ENCODE results near the gene PSMD3.

The PSMD3 gene

DNA sequence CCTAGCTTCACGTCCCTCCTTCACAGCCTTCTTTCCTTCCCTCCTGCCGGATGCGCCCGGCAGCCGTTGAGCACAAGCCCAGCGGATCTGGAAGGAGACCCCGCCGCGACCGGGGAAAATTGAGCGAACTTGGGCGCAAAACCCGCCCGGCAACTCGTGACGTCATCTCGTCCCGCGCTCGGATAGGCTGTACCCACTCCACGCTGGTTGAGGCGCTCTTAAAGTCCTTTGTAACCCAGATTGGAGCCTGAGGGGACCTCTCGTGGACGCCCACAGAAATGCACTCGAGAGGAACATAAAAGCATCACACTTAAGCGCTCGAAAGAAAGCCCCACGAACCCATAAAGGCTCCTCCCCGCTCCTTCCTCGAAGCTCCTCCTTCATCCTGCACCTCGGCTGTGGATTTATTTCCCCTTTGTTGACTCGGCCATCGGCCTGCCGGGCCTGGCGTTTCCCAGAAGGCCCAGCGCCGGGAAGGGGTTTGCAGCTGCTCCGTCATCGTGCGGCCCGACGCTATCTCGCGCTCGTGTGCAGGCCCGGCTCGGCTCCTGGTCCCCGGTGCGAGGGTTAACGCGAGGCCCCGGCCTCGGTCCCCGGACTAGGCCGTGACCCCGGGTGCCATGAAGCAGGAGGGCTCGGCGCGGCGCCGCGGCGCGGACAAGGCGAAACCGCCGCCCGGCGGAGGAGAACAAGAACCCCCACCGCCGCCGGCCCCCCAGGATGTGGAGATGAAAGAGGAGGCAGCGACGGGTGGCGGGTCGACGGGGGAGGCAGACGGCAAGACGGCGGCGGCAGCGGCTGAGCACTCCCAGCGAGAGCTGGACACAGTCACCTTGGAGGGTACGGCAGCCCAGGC is at the start of gene PSMD3:
Gene PSMD3 (plus strand): TSS at position 457 of the 856 bp plus-strand sequence. CDS start 164 bp downstream, at position 621.
- H3K4me3 ChIP-seq (ENCODE audit: low read depth, low read length) = peak within 1 kb of the TSS; percentile 79
- TF ChIP-seq, protein P1, sequence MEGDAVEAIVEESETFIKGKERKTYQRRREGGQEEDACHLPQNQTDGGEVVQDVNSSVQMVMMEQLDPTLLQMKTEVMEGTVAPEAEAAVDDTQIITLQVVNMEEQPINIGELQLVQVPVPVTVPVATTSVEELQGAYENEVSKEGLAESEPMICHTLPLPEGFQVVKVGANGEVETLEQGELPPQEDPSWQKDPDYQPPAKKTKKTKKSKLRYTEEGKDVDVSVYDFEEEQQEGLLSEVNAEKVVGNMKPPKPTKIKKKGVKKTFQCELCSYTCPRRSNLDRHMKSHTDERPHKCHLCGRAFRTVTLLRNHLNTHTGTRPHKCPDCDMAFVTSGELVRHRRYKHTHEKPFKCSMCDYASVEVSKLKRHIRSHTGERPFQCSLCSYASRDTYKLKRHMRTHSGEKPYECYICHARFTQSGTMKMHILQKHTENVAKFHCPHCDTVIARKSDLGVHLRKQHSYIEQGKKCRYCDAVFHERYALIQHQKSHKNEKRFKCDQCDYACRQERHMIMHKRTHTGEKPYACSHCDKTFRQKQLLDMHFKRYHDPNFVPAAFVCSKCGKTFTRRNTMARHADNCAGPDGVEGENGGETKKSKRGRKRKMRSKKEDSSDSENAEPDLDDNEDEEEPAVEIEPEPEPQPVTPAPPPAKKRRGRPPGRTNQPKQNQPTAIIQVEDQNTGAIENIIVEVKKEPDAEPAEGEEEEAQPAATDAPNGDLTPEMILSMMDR (IDR thresholded peaks at IDR 0.05; ENCODE audit: borderline replicate concordance, insufficient read depth, low read depth, low read length) = peak; percentile 70

DNA sequence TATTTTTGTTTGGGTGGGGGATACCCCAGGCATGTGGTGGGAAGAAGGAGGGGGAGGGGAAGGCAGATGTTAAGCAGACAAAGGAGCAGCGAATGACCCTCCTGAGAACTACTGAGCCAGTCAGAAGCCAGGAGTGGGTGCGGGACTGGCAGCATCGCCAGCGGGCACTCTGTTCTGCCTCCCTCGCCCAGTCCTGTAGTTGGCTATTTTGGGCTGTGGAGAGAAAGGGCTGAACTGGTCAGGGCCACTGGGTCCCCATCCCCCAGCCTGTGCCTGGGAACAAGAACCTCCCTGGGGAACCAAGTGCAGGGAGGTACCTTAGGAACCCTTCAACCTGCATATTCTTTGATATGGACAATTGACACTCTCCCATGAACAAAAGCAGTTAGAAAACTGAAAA is 46.7 kb upstream of the PSMD3 start:
- TF ChIP-seq, protein P1 (IDR thresholded peaks at IDR 0.05; ENCODE audit: borderline replicate concordance, insufficient read depth, low read depth, low read length) = no peak
- H3K4me3 ChIP-seq (ENCODE audit: low read depth, low read length) = no peak overlapping the region

DNA sequence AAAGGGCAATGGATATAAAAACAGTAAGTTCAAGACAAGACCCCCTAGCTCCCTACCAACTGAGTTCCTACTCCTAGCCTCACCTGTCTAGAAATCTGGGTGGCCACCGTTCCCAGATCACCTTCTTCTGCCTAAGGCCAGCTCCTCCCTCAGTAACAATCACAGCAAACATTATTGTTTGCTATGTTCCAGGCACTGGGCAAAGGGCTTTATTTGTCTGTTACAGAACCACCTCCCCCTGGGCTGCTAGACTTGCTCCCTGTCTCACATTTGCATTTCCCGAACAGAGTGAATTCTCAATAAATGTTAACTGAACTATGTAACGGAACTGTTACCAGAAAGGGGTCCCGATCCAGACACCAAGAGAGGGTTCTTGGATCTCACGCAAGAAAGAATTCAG is 46.3 kb upstream of the PSMD3 start:
- TF ChIP-seq, protein P1 (IDR thresholded peaks at IDR 0.05; ENCODE audit: borderline replicate concordance, insufficient read depth, low read depth, low read length) = no peak

DNA sequence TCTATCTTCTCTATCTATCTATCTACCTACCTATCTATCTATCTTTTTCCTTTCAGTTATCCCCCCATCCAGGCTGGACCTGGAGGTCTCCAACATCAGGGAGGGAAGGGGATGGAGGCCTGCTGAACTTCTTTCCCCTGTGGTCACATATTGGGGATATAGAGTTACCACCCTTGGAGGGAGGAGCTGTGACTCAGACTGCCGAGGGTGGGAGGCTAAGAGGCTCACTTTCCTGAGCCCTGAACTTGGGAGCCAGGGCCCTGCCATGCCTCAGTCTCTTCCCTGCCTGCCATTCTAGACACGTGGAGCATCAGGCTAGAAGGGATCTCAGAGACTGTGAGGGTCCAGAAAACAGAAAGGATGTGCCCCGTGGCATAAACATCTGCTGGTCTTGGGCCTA is 44.7 kb upstream of the PSMD3 start:
- TF ChIP-seq, protein P1 (IDR thresholded peaks at IDR 0.05; ENCODE audit: borderline replicate concordance, insufficient read depth, low read depth, low read length) = no peak
- no peak overlapping the region for H3K4me3 ChIP-seq (ENCODE audit: low read depth, low read length)

More for the DNA sequence above, 46.3 kb upstream of the PSMD3 start:
- no peak overlapping the region for H3K4me3 ChIP-seq (ENCODE audit: low read depth, low read length)

DNA sequence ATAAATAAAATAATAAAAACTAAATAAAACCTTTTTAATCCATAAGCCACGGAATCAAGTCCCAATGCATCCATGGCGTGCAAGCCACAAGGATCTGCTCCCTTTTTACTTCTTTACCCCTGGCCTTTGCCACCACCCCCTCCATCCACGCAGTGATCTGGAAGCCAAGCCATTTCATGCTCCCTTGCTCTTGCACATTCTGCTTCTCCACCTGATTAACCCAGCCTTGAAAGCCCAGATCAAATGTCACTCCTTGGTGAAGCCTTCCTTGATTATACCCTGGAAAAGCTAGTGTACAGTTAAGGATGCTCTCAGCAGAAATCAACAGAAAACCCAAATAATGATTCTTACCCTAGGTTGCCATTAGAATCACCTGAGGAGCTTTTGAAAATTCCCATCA is 43.2 kb upstream of the PSMD3 start:
- H3K4me3 ChIP-seq (ENCODE audit: low read depth, low read length) = no peak overlapping the region
- TF ChIP-seq, protein P1 (IDR thresholded peaks at IDR 0.05; ENCODE audit: borderline replicate concordance, insufficient read depth, low read depth, low read length) = no peak

DNA sequence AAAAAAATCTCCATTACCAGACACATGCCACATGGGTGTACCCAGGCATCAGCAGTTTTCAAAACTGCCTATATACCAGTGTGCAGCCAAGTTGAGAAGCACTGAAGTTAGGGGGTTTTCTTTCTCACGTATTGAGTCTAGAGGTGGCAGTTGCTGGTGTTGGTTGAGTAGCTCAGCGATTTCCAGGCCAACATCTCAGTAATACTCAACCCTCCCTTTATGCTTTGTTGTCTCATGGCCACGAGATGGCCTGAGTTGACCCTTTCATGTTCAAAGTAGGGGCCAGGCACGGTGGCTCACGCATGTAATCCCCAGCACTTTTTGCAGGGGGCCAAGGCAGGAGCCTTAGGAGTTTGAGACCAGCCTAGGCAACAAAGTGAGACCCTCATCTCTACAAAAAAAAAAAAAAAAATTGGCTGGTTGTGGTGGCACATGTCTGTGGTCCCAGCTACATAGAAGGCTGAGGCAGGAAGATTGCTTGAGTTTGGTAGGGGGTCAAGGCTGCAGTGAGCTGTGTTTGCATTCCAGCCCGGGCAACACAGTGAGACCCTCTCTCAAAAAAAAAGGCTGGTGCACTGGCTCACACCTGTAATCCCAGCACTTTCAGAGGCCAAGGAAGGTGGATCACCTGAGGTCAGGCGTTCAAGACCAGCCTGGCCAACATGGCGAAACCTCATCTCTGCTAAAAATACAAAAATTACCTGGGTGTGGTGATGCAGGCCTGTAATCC is 42.3 kb upstream of the PSMD3 start:
- TF ChIP-seq, protein P1 (IDR thresholded peaks at IDR 0.05; ENCODE audit: borderline replicate concordance, insufficient read depth, low read depth, low read length) = no peak
- no peak overlapping the region for H3K4me3 ChIP-seq (ENCODE audit: low read depth, low read length)

All from GM12875 (cell line).